Heart left ventricle (tissue), 16 donors: ENCODE results near the gene BLACAT1. TPM values are rescaled to one million over a fixed set of nuclear protein-coding genes. Genes with fewer than 3 reads are reported as not detected.
"Not testable (repeated sequence)": the region's sequence is repeated elsewhere in the genome, so short reads cannot be mapped to it uniquely, and the experiment has no call there.

ENCODE experiments used
- ATAC-seq, 4 donors: fragments of 200-7000 bp; cut with Tn5 transposase; one replicate each; pipeline ENCODE4 v1.9.1; 2020 to 2022; ENCODE audit warnings: moderate library complexity in 4 of 4, mild to moderate bottlenecking in 3 of 4, moderate number of reproducible peaks in 1 of 4
- DNase-seq, 5 donors: peaks; one replicate each; pipeline ENCODE4 v3.0.0-alpha.2; 2020
- H3K27ac ChIP-seq, 12 donors: fragments of 200-600 bp; sonication (generic) in 4 of 12; one replicate each; pipeline versions ENCODE4 v1.5.0 to v1.8.0; 2016 to 2022; ENCODE audit warnings: mild to moderate bottlenecking in 2 of 12
- H3K27me3 ChIP-seq, 9 donors: fragments of 200-600 bp; sonication (generic) in 2 of 9; one replicate each; pipeline versions ENCODE4 v1.5.1 to v1.8.0; 2016 to 2022; ENCODE audit warnings: mild to moderate bottlenecking in 3 of 9
- H3K36me3 ChIP-seq, 9 donors: fragments of 200-600 bp; sonication (generic) in 2 of 9; one replicate each; pipeline versions ENCODE4 v1.5.0 to v1.8.0; 2018 to 2022; ENCODE audit warnings: mild to moderate bottlenecking in 2 of 9
- H3K4me1 ChIP-seq, 12 donors: fragments of 200-600 bp; sonication (generic) in 4 of 12; one replicate each; pipeline versions ENCODE4 v1.5.0 to v1.8.0; 2016 to 2022; ENCODE audit warnings: mild to moderate bottlenecking in 3 of 12
- H3K4me3 ChIP-seq, 12 donors: fragments of 200-600 bp; sonication (generic) in 4 of 12; one replicate each; pipeline versions ENCODE4 v1.5.0 to v1.8.0; 2017 to 2022; ENCODE audit warnings: mild to moderate bottlenecking in 9 of 12, moderate library complexity in 4 of 12
- H3K9me3 ChIP-seq, 12 donors: fragments of 200-600 bp; sonication (generic) in 4 of 12; one replicate each; pipeline versions ENCODE4 v1.5.0 to v1.8.0; 2016 to 2022; ENCODE audit warnings: mild to moderate bottlenecking in 1 of 12
- POLR2A ChIP-seq, 2 donors: fragments of 450-650 bp; IDR thresholded peaks; one replicate each; pipeline ENCODE4 v1.6.1; 2017; ENCODE audit warnings: antibody characterized with exemption in 2 of 2, mild to moderate bottlenecking in 2 of 2, moderate library complexity in 2 of 2
- WGBS, 4 donors: extraction: QIAGEN DNeasy Blood & Tissue Kit in 2 of 4; methylation state at CpG; one replicate each; pipeline versions ENCODE4 v1.1.5 to v1.1.7; 2013 to 2018; 5-methylcytosine and 5-hydroxymethylcytosine counted together
- intact Hi-C, 10 donors: fragments of 100-400 bp; cut with DNase I; formaldehyde crosslinking; loops; one replicate each; pipeline versions ENCODE4 v1.11.1 to v1.14.2; 2022
- polyA plus RNA-seq, 2 donors: library from polyadenylated mRNA; stranded (reverse); fragments of 200-250 nt; gene quantifications; one replicate each; pipeline ENCODE4 v1.2.3, GENCODE V29; 2013
- total RNA-seq, 9 donors: library from RNA; depleted of rRNA in 2 of 9; stranded (reverse); fragments of >200 nt in 2 of 9; fragmentation: NEBNext Ultra II Directional in 3 of 9; extraction: Animal tissue kit (Norgen Biotek cat#: 25700) in 3 of 9; gene quantifications; one replicate each; pipeline versions ENCODE4 v1.1.0 to v1.2.4, GENCODE V29; 2016 to 2023
- TF ChIP-seq, protein P1 (sequence below), 12 donors: fragments of 200-600 bp; sonication (generic) in 4 of 12; IDR thresholded peaks; one replicate each; pipeline versions ENCODE4 v1.5.0 to v1.8.0; 2018 to 2022; ENCODE audit warnings: antibody characterized with exemption in 12 of 12, mild to moderate bottlenecking in 5 of 12
- donor health status: ischemic (EF 13 %, LVEDD 7.1; RV severe dilation, severe dysfunction).
- donor health status: healthy with polysubstance abuse.
- donor health status: DM: no; HTN: yes; CAD: no.
- donor health status: DM: no; HTN: no; CAD: no.
- donor health status: ischemic (EF 25% LVEDD 6.9; RV normal size, moderate dysfunction).
- donor health status: ischemic (EF 25% LVEDD 5.7; RV mildly dilated, moderate dysfunction).
- donor health status: healthy.
- donor health status: DM: yes; HTN: yes; CAD: no.
- donor health status: ischemic (EF 35%, LVEDD 5.7; RV mildly dilated, moderate dysfunction).
- donor health status: nonischemic (EF 11% LVEDD 7.7; RV severe dilation, severe dysfunction).
- donor health status: DM: yes; HTN: yes; CAD: no.
- donor health status: PGD.
- donor health status: ischemic (EF 29% LVEDD 5.4; RV normal size, mild dysfunction).
- donor health status: nonischemic (EF 23%, LVEDD 6.1; RV moderate dilation, normal function).

Gene BLACAT1
- total and polyA plus RNA-seq, 11 donors, result 0.27 TPM; not detected in 10

DNA sequence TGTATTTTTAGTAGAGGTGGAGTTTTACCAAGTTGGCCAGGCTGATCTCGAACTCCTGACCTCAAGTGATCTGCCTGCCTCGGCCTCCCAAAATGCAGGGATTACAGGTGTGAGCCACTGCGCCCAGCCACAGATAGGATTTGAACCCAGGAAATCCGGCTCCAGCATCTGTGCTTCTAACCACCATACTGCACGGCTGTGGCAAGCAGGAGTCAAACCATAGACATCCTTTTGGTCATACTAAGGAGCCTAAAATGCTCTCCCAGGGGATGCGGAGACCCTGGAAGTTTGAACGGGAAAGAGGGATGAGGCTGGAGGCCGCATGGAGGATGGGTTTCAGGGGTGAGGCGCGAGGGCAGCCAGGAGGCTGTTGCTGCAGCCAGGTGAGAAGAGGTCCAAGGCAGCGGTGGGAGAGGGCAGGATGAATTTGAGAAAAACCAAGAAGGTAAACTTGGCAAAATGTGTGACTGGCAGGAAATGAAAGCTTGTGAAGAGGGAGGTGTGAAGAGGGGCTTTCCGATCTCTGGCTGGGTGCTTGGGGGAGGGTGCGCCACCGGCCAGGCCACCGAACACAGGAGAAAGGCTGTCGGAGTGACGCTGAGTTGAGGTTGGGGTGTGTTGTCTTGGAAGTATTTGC, 24.6 kb upstream of the BLACAT1 start:
- no peak overlapping the region for H3K4me3 ChIP-seq
- intact Hi-C loops, result loop anchor here in 6 of 10 donors (5.0 to 10.0 kb wide), 6 partner anchors 43 to 206 kb away; partner anchors contain the start of gene KLHDC8A (in 2 of the 6)
- H3K4me1 ChIP-seq, result peaks cover 0 to 12% (median 0%) of the 10 kb centered on the region in 12 donors
- ATAC-seq (no peak), DNase-seq (no peak)
- no peak overlapping the region for H3K27ac ChIP-seq
- WGBS, 4 donors, result 63 to 69% (median 68%) methylated on average over 17 of the region's 17 CpGs
- no peaks in the 10 kb centered on the region for H3K36me3 ChIP-seq
- H3K27me3 ChIP-seq, result peaks cover 0 to 44% (median 16%) of the 10 kb centered on the region in 9 donors
- TF ChIP-seq, protein P1, sequence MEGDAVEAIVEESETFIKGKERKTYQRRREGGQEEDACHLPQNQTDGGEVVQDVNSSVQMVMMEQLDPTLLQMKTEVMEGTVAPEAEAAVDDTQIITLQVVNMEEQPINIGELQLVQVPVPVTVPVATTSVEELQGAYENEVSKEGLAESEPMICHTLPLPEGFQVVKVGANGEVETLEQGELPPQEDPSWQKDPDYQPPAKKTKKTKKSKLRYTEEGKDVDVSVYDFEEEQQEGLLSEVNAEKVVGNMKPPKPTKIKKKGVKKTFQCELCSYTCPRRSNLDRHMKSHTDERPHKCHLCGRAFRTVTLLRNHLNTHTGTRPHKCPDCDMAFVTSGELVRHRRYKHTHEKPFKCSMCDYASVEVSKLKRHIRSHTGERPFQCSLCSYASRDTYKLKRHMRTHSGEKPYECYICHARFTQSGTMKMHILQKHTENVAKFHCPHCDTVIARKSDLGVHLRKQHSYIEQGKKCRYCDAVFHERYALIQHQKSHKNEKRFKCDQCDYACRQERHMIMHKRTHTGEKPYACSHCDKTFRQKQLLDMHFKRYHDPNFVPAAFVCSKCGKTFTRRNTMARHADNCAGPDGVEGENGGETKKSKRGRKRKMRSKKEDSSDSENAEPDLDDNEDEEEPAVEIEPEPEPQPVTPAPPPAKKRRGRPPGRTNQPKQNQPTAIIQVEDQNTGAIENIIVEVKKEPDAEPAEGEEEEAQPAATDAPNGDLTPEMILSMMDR (IDR thresholded peaks at IDR 0.05), result no peak
- TF ChIP-seq POLR2A (IDR thresholded peaks at IDR 0.05), result no peak
- peaks cover 0 to 9% (median 0%) of the 10 kb centered on the region in 12 donors for H3K9me3 ChIP-seq

DNA sequence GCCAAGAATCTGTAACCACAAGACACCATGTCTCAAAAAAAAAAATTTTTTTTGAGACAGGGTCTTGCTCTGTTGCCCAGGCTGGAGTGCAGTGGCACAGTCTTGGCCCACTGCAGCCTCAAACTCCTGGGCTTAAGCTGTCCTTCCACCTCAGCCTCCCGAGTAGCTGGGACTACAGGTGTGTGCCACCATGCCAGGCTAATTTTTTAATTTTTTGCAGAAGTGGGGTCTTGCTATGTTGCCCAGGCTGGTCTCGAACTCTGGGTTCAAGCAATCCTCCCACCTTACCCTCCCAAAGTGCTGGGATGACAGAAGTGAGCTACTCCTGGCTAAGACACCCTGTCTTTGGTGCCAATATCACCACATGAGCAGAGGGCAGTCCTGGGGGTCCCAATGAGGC, 23.1 kb upstream of the BLACAT1 start:
- not testable (repeated sequence) for H3K4me1 ChIP-seq, H3K4me3 ChIP-seq, DNase-seq, H3K36me3 ChIP-seq, ATAC-seq, H3K27ac ChIP-seq
- H3K27me3 ChIP-seq, result peaks cover 0 to 50% (median 16%) of the 10 kb centered on the region in 9 donors
- 91 to 100% (median 93%) methylated on average over 2 of the region's 2 CpGs for WGBS, 4 donors
- peaks cover 0 to 12% (median 0%) of the 10 kb centered on the region in 12 donors for H3K9me3 ChIP-seq
- intact Hi-C loops, result loop anchor here in 1 of 10 donors (2.0 kb wide), 1 partner anchor 20 kb away; no protein-coding TSS in a partner anchor

DNA sequence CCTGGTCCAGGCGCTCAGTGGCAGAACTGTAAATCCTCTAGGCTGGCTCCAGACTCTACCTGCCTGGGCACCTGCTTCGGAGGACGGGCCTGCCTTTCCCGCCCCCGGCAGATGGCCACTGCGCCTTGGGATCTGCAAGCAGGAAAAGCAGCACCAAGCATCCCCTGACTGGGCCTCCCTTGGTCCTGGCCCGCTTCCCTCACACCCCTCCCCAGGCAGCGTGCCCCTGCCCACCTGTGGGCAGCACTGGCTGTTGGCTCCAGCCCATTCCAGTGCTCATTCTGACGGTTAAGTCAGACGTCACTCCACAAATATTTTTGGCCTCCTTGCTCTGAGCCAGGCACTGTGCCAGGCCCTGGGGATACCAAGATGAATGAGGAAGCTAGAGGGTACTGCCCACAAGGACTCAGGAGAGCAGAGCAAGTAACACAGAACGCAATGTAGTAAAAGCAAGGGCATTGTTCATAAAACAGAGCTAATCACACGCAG, 22.0 kb upstream of the BLACAT1 start:
- H3K27ac ChIP-seq, result no peak overlapping the region
- peaks cover 0 to 54% (median 16%) of the 10 kb centered on the region in 9 donors for H3K27me3 ChIP-seq
- DNase-seq, result peak in 4 of 5 donors; percentile 42 to 72 (median 56)
- ATAC-seq, result peak in 3 of 4 donors; percentile 62 to 77 (median 75)
- intact Hi-C loops, result loop anchor here in 1 of 10 donors (2.0 kb wide), 1 partner anchor 19 kb away; no protein-coding TSS in a partner anchor
- no peaks in the 10 kb centered on the region for H3K36me3 ChIP-seq
- H3K4me1 ChIP-seq, result peaks cover 0 to 10% (median 0%) of the 10 kb centered on the region in 12 donors
- H3K4me3 ChIP-seq, result no peak overlapping the region
- 41 to 54% (median 51%) methylated on average over 6 to 12 of the region's 12 CpGs for WGBS, 4 donors
- TF ChIP-seq, protein P1 (IDR thresholded peaks at IDR 0.05), result no peak
- TF ChIP-seq POLR2A (IDR thresholded peaks at IDR 0.05), result no peak
- peaks cover 0 to 12% (median 0%) of the 10 kb centered on the region in 12 donors for H3K9me3 ChIP-seq

DNA sequence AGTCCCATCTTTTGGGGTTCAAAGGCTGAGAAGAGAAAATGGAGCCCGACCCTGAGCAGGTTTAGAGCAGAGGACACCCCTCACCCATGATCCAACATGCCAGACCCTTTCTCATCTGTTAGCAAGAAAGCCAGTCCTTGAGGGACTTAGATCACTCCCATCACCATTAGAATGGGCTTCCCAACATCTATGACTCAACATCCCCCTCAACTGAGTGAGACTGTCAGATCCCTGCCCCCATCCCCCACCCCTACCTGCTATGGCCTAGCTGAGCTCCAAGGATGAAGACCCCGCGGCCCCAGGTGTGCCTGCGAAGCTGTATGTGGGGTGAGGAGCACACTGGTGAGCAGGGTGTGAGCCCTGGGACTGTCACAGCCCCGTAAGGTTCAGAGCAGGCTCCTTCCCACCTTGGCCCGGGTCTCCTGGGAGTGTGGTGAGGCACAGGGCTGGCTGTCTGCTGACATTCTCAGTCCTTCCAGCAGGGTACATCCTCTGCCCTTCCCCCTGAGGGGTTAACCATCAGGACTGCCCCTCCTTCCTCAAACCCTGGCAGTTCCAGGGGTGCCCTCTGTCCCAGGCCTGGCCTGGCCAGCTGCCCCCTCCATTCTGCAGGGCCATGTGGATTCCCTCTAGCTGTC, 21.4 kb upstream of the BLACAT1 start:
- peaks cover 0 to 51% (median 15%) of the 10 kb centered on the region in 9 donors for H3K27me3 ChIP-seq
- ATAC-seq, result peak in 2 of 4 donors; percentile 21

More for the DNA sequence above, 21.4 kb upstream of the BLACAT1 start:
- peaks cover 0 to 12% (median 0%) of the 10 kb centered on the region in 12 donors for H3K9me3 ChIP-seq
- intact Hi-C loops, result no loop called here
- no peak overlapping the region for H3K4me3 ChIP-seq
- WGBS, 4 donors, result 65 to 75% (median 70%) methylated on average over 4 to 6 of the region's 6 CpGs
- no peaks in the 10 kb centered on the region for H3K36me3 ChIP-seq
- DNase-seq, result no peak
- H3K27ac ChIP-seq, result no peak overlapping the region
- TF ChIP-seq, protein P1 (IDR thresholded peaks at IDR 0.05), result no peak
- no peak for TF ChIP-seq POLR2A (IDR thresholded peaks at IDR 0.05)
- H3K4me1 ChIP-seq, result peaks cover 0 to 10% (median 0%) of the 10 kb centered on the region in 12 donors
